ENCODE data around the gene MUC20. TPM values are rescaled to one million over a fixed set of nuclear protein-coding genes. Genes with fewer than 3 reads are reported as not detected.
A peak's percentile ranks its signal among the peaks of the same experiment; 100 is the strongest.

MUC20 gene
- total RNA-seq, 1 experiment from 2014 or later: 176 TPM

GRCh38 chr3:195715134-195715533, 5.6 kb upstream of the MUC20 start:
- H3K36me3 ChIP-seq (ENCODE audit: low read depth): 0 out of 2 replicates have a peak, but pooled peaks cover 4% of the 10 kb centered on the region
- no peaks in the 10 kb centered on the region for H3K79me2 ChIP-seq (ENCODE audit: low read depth)
- H2AFZ ChIP-seq: no peak overlapping the region
- CTCF ChIA-PET: interaction anchor here (0.6 kb wide), 2 partner anchors 100 to 123 kb away, joined by 3 read pairs; no protein-coding TSS in a partner anchor
- TF ChIP-seq EZH2 (IDR thresholded peaks at IDR 0.05; ENCODE audit: low read depth) (no peak), CTCF (conservative IDR thresholded peaks at IDR 0.05) (no peak)
- peaks cover 57% of the 10 kb centered on the region for H3K4me1 ChIP-seq (replicated peaks; ENCODE audit: insufficient read depth)
- no TSS peak for BruUV-seq (replicated peaks)
- no peak for DNase-seq
- no peaks in the 10 kb centered on the region for H4K20me1 ChIP-seq (ENCODE audit: insufficient read depth)
- H3K27me3 ChIP-seq (ENCODE audit: insufficient read depth, low read depth): no peaks in the 10 kb centered on the region
- H3K9me3 ChIP-seq (ENCODE audit: insufficient read depth, low read depth): no peaks in the 10 kb centered on the region
- no peak overlapping the region for H3K4me3 ChIP-seq
- intact Hi-C loops (cut with micrococcal nuclease; ENCODE audit: unreplicated experiment): no loop called here
- POLR2A ChIA-PET (ENCODE audit: unreplicated experiment): no interaction called here
- H3K27ac ChIP-seq: peak overlapping the region; percentile 93
- H3K9me2 ChIP-seq (ENCODE audit: insufficient read depth): no peaks in the 10 kb centered on the region
- peaks cover 63% of the 10 kb centered on the region for H3F3A ChIP-seq (ENCODE audit: insufficient read depth, low read depth)
- no peak overlapping the region for H3K4me2 ChIP-seq

- no peaks in the 10 kb centered on the region for H3K79me2 ChIP-seq (ENCODE audit: low read depth)
- no peaks in the 10 kb centered on the region for H3K9me2 ChIP-seq (ENCODE audit: insufficient read depth)
- H3F3A ChIP-seq (ENCODE audit: insufficient read depth, low read depth): peaks cover 69% of the 10 kb centered on the region
- no peaks in the 10 kb centered on the region for H3K27me3 ChIP-seq (ENCODE audit: insufficient read depth, low read depth)
- H3K9me3 ChIP-seq (ENCODE audit: insufficient read depth, low read depth): no peaks in the 10 kb centered on the region
- CTCF ChIA-PET: interaction anchor here (0.6 to 1.1 kb wide), 3 partner anchors 99 to 135 kb away, joined by 3 read pairs; no protein-coding TSS in a partner anchor
- no peak overlapping the region for H3K4me3 ChIP-seq
- 0 out of 2 replicates have a peak, but pooled peaks cover 4% of the 10 kb centered on the region for H3K36me3 ChIP-seq (ENCODE audit: low read depth)
- no TSS peak for BruUV-seq (replicated peaks)
- no peak for TF ChIP-seq CTCF (conservative IDR thresholded peaks at IDR 0.05)
- no peak for TF ChIP-seq EZH2 (IDR thresholded peaks at IDR 0.05; ENCODE audit: low read depth)
- intact Hi-C loops (cut with micrococcal nuclease; ENCODE audit: unreplicated experiment): loop anchor here (1.0 to 2.0 kb wide), 2 partner anchors 17 to 131 kb away; no protein-coding TSS in a partner anchor
- no peak overlapping the region for H2AFZ ChIP-seq
- POLR2A ChIA-PET (ENCODE audit: unreplicated experiment): interaction anchor here (0.6 to 0.7 kb wide), 4 partner anchors 12 to 874 kb away, joined by 3 to 4 read pairs (median 4); no protein-coding TSS in a partner anchor
- H4K20me1 ChIP-seq (ENCODE audit: insufficient read depth): no peaks in the 10 kb centered on the region
- peak; percentile 83 to 97 for DNase-seq
- peak overlapping the region; percentile 63 for H3K4me2 ChIP-seq
- H3K4me1 ChIP-seq (replicated peaks; ENCODE audit: insufficient read depth): peaks cover 63% of the 10 kb centered on the region
- peak overlapping the region; percentile 93 for H3K27ac ChIP-seq
Measured at GRCh38 chr3:195715583-195716266, 5.1 kb upstream of the MUC20 start.

GRCh38 chr3:195717416-195717815, 3.4 kb upstream of the MUC20 start:
- Histone ChIP-seq H3K4me3 (no peak overlapping the region), H3K9me2 (ENCODE audit: insufficient read depth) (no peaks in the 10 kb centered on the region), H3K79me2 (ENCODE audit: low read depth) (no peaks in the 10 kb centered on the region), H3F3A (ENCODE audit: insufficient read depth, low read depth) (peaks cover 65% of the 10 kb centered on the region), H4K20me1 (ENCODE audit: insufficient read depth) (no peaks in the 10 kb centered on the region), H3K4me1 (replicated peaks; ENCODE audit: insufficient read depth) (peaks cover 76% of the 10 kb centered on the region), H3K9me3 (ENCODE audit: insufficient read depth, low read depth) (no peaks in the 10 kb centered on the region), H2AFZ (no peak overlapping the region), H3K4me2 (peak overlapping the region; percentile 63), H3K36me3 (ENCODE audit: low read depth) (0 out of 2 replicates have a peak, but pooled peaks cover 4% of the 10 kb centered on the region), H3K27me3 (ENCODE audit: insufficient read depth, low read depth) (no peaks in the 10 kb centered on the region), H3K27ac (peak overlapping the region; percentile 93)
- intact Hi-C loops (cut with micrococcal nuclease; ENCODE audit: unreplicated experiment): loop anchor here (2.0 kb wide), 1 partner anchor 129 kb away; no protein-coding TSS in a partner anchor
- no peak for DNase-seq
- CTCF ChIA-PET: no interaction called here
- no peak for TF ChIP-seq CTCF (conservative IDR thresholded peaks at IDR 0.05)
- TF ChIP-seq EZH2 (IDR thresholded peaks at IDR 0.05; ENCODE audit: low read depth): no peak
- POLR2A ChIA-PET (ENCODE audit: unreplicated experiment): interaction anchor here (0.6 to 0.8 kb wide), 2 partner anchors 98 to 378 kb away, joined by 4 to 8 read pairs; no protein-coding TSS in a partner anchor
- no TSS peak for BruUV-seq (replicated peaks)
